Measurements from ENCODE around the gene SMPDL3A.
"Not testable (repeated sequence)": the region's sequence is repeated elsewhere in the genome, so short reads cannot be mapped to it uniquely, and the experiment has no call there.

SMPDL3A gene, protein sequence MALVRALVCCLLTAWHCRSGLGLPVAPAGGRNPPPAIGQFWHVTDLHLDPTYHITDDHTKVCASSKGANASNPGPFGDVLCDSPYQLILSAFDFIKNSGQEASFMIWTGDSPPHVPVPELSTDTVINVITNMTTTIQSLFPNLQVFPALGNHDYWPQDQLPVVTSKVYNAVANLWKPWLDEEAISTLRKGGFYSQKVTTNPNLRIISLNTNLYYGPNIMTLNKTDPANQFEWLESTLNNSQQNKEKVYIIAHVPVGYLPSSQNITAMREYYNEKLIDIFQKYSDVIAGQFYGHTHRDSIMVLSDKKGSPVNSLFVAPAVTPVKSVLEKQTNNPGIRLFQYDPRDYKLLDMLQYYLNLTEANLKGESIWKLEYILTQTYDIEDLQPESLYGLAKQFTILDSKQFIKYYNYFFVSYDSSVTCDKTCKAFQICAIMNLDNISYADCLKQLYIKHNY

DNA sequence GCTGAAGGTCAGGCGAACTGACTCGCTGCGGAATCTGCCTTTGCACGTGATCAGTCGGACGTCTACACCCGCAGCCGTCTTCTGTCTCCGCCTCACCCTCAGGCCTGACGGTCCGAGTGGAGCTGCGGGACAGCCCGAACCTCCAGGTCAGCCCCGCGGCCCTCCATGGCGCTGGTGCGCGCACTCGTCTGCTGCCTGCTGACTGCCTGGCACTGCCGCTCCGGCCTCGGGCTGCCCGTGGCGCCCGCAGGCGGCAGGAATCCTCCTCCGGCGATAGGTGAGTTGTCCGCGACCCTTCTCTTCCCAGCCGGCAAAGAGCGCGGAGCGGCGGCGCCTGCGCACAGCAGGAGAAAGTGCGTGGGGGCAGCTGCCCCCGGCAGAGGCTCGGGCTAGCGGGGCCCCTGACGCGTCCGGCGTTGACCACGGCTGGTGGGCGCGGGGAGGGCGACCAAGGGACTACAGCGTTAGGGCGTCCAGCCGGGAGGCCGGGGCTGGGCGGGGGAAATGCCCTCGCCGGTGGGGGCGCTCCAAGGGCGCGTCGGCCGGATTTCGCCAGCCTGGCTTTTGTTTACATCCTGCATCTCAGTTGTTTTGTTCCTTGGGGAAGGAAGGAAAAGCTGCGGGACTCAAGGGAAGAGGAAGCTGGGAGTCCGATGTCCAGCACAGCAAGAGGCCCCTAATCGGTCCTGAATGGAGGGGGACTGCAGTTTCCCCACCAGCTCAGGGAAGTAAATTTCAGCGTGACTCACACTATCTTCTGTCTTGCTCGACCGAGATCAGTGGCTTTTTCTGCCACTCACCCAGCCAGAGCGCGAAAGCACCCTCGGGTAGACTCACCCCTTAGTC is at the start of gene SMPDL3A:
Gene SMPDL3A (plus strand): TSS at position 77 of the 846 bp plus-strand sequence. CDS start 89 bp downstream, at position 166.
- DNase-seq (ENCODE audit: low read depth): no peak

DNA sequence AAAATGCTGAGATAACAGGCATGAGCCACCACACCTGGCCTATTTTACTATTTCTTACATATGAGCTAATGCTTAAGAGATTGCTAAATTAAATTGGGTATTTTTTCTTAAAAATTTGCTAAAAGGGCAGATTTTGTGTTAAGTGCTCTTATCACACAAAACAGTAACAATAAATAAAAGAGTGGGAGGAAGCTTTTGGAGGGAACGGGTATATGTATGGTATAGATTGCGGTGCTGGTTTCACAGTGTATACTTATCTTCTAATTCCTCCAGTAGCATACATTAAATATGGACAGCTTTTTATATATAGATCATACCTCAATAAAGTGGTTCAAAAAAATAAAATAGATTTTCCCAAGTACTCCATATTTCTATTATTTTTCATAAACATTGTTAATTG is 49.0 kb upstream of the SMPDL3A start:
- no peak for DNase-seq (ENCODE audit: low read depth)

- DNase-seq (ENCODE audit: low read depth): no peak
Measured at GRCh38 chr6:122740936-122741335, 48.1 kb upstream of the SMPDL3A start.

GRCh38 chr6:122744247-122744646 is 44.8 kb upstream of the SMPDL3A start:
- DNase-seq (ENCODE audit: low read depth): not testable (repeated sequence)

GRCh38 chr6:122744856-122745255 is 44.2 kb upstream of the SMPDL3A start:
- not testable (repeated sequence) for DNase-seq (ENCODE audit: low read depth)

DNA sequence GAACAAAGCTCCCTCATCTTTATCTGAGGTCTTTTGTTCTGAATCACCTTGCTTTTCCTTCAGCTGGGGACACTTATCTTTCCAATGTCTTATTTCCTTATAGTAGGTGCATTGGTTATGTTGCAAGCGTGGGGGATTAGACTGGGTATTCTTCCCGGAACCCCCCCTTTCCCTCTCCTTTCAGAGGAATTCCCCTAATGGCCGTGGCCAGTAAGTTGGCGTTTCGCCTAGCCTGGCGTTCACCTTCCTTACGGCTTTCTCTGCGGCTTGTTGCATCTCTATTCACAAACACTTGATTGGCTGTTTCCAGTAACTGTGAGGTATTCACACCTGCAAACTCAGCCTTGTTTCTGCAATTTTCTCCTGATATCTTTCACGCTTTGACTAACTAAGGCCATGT is 42.4 kb upstream of the SMPDL3A start:
- DNase-seq (ENCODE audit: low read depth): no peak

DNA sequence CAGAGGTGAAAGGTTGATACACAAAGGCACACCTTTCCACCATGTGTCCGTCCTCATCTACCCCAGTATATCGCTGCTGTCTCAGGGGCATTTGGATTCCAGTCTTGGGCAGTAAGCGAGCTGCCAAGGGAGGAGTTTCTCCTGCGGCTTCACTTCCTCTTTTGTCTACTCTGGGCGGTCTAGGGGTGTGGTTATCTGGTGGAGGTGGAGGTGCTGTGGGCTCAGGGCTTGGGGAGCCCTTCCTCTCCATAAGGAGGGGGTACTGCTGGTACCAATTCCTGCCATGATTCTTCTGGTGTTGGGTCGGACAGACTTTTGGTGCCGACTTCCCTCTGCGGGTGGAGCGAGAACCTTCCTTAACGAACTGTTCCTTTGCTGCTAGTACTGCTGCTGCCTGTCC is 41.5 kb upstream of the SMPDL3A start:
- DNase-seq (ENCODE audit: low read depth): no peak

GRCh38 chr6:122748945-122749344 is 40.1 kb upstream of the SMPDL3A start:
- not testable (repeated sequence) for DNase-seq (ENCODE audit: low read depth)

GRCh38 chr6:122749451-122750050 is 39.5 kb upstream of the SMPDL3A start:
- no peak for DNase-seq (ENCODE audit: low read depth)

- no peak for DNase-seq (ENCODE audit: low read depth)
Measured at GRCh38 chr6:122751326-122751725, 37.7 kb upstream of the SMPDL3A start.

- no peak for DNase-seq (ENCODE audit: low read depth)
Measured at GRCh38 chr6:122752459-122752858, 36.6 kb upstream of the SMPDL3A start.

- DNase-seq (ENCODE audit: low read depth): no peak
Measured at GRCh38 chr6:122753000-122753687, 35.9 kb upstream of the SMPDL3A start.

DNA sequence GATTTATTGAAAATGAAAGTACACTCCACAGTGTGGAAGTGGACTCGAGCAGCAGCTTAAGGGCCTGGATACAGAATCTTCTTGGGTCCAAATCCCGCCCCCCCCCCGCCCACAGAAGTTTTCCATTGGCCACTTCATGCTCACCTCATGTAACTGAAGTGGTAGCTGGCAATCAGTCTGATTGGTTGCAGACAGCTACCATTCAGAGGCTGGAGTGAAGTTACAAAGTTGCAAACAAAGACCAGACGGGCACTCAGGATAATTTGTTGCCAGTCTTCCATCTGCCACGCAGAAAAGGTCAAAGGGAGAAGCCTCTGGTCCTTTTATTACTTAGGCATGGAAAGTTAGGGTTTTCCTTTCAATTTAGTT is 35.4 kb upstream of the SMPDL3A start:
- no peak for DNase-seq (ENCODE audit: low read depth)

GRCh38 chr6:122754191-122754731 is 34.8 kb upstream of the SMPDL3A start:
- no peak for DNase-seq (ENCODE audit: low read depth)

DNA sequence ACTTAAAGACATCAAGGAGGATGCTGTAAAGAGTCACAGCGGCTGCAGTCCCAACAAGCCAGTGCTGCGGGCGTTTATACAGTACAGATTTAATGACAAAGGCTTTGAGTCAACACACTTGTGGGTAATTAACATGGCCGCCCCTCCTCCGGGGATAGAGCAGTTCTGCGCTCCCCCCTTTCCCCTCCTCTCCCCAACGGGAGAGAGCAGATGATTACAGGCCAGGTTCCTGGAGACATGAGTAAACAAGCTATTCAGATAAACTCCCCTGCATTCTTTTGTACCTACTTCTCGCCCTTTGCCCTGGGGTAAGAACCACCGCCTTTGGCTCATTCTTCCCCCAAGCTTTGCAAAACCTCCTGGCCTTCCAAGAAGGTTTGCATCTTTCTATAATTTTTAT is 33.2 kb upstream of the SMPDL3A start:
- DNase-seq (ENCODE audit: low read depth): no peak

DNA sequence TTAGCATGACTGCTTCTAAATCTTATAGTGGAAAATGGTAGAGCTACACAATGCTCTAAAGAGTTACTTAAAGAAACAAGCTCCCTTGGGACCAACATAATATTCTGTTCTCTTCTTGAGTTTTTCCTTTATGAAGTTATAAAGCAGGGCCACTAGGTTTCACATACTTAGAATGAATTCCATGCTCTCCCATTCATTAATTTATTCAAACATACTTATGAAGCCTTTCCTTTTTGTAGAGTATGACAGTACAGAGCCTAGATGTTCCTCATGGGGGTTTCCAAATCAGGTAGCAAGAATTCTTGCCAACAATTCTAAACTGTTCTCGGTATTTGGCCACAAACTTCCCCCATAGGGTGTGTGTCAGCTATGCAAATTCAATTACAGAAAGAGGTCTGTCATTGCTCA is 30.1 kb upstream of the SMPDL3A start:
- no peak for DNase-seq (ENCODE audit: low read depth)

DNA sequence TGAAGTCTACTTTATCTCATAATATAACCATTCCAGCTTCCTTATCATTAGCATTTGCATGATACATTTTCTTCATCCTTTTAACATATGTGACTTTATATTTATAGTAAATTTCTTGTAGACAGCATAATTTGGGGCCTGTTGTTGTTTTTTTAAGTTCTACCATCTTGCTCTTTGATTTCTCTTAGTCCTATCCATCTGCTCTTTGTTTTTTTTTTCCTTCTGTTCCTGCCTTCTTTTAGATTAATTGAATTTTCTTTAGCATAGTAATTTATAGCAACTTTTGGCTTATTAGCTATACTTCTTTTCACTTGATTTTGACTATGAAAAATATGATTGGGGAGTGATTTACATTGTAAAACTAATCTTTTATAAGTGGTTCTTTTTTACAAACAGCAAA is 28.7 kb upstream of the SMPDL3A start:
- DNase-seq (ENCODE audit: low read depth): no peak

GRCh38 chr6:122766256-122766655 is 22.8 kb upstream of the SMPDL3A start:
- no peak for DNase-seq (ENCODE audit: low read depth)

- no peak for DNase-seq (ENCODE audit: low read depth)
Measured at GRCh38 chr6:122770835-122771601, 18.0 kb upstream of the SMPDL3A start.

GRCh38 chr6:122772724-122773415 is 16.2 kb upstream of the SMPDL3A start:
- DNase-seq (ENCODE audit: low read depth): no peak
